HPDE6-E6E7 (cell line): Measurements from ENCODE around the gene CSPG4.
A peak's percentile ranks its signal among the peaks of the same experiment; 100 is the strongest.
"Not testable (repeated sequence)": the region's sequence is repeated elsewhere in the genome, so short reads cannot be mapped to it uniquely, and the experiment has no call there.

Experiments used
- DNase-seq: peaks from one replicate; pipeline ENCODE4 v3.0.0; 2011; ENCODE audit warnings: missing footprints; ENCODE audit errors: extremely low spot score

The CSPG4 gene

GRCh38 chr15:75712668-75713337 is at the start of gene CSPG4:
Gene CSPG4, minus strand, starts transcription at chr15:75712848. Its CDS starts 93 bp downstream, at chr15:75712755.
- no peak for DNase-seq

GRCh38 chr15:75762357-75762718 is 49.7 kb upstream of the CSPG4 start:
- not testable (repeated sequence) for DNase-seq

GRCh38 chr15:75761446-75762356 is 49.1 kb upstream of the CSPG4 start:
- DNase-seq, result no peak

GRCh38 chr15:75760704-75761435 is 48.2 kb upstream of the CSPG4 start:
- no peak for DNase-seq

- not testable (repeated sequence) for DNase-seq
Measured at GRCh38 chr15:75760131-75760520, 47.5 kb upstream of the CSPG4 start.

- no peak for DNase-seq
Measured at GRCh38 chr15:75759416-75760130, 46.9 kb upstream of the CSPG4 start.

GRCh38 chr15:75758071-75758872 is 45.6 kb upstream of the CSPG4 start:
- DNase-seq, result peak; percentile 70

GRCh38 chr15:75754871-75755270 is 42.2 kb upstream of the CSPG4 start:
- not testable (repeated sequence) for DNase-seq

GRCh38 chr15:75753145-75753544 is 40.5 kb upstream of the CSPG4 start:
- DNase-seq, result no peak

- DNase-seq, result no peak
Measured at GRCh38 chr15:75751891-75752290, 39.2 kb upstream of the CSPG4 start.

- no peak for DNase-seq
Measured at GRCh38 chr15:75751116-75751875, 38.6 kb upstream of the CSPG4 start.

GRCh38 chr15:75750261-75751050 is 37.8 kb upstream of the CSPG4 start:
- DNase-seq, result no peak

- DNase-seq, result no peak
Measured at GRCh38 chr15:75749820-75750219, 37.2 kb upstream of the CSPG4 start.

GRCh38 chr15:75748882-75749281 is 36.2 kb upstream of the CSPG4 start:
- DNase-seq, result not testable (repeated sequence)

GRCh38 chr15:75747121-75747520 is 34.5 kb upstream of the CSPG4 start:
- not testable (repeated sequence) for DNase-seq

- DNase-seq, result no peak
Measured at GRCh38 chr15:75745305-75745704, 32.7 kb upstream of the CSPG4 start.

GRCh38 chr15:75742346-75742745 is 29.7 kb upstream of the CSPG4 start:
- DNase-seq, result not testable (repeated sequence)

GRCh38 chr15:75739791-75740190 is 27.1 kb upstream of the CSPG4 start:
- DNase-seq, result no peak

- peak; percentile 93 for DNase-seq
Measured at GRCh38 chr15:75738647-75739325, 26.1 kb upstream of the CSPG4 start.
